HepG2 (cell line): Measurements from ENCODE around the gene CA5B. TPM values are rescaled to one million over a fixed set of nuclear protein-coding genes. Genes with fewer than 3 reads are reported as not detected.
A peak's percentile ranks its signal among the peaks of the same experiment; 100 is the strongest.

ENCODE experiments used
- ATAC-seq: fragments of 200-7000 bp; cut with Tn5 transposase; 3 replicates; pipeline ENCODE4 v1.9.1; 2020; ENCODE audit warnings: mild to moderate bottlenecking, moderate library complexity
- BruUV-seq: library from RNA; stranded (reverse); fragments of 400-500 nt; replicated peaks from 2 replicates; lab custom pipeline; 2021; lab: Mats Ljungman, UMichigan
- CTCF ChIA-PET: fragments of 300-600 bp; formaldehyde crosslinking; extraction: SDS; loops from one replicate; lab custom pipeline; 2021; ENCODE audit warnings: low total read pairs, inconsistent platforms, low intra/inter-chr PET ratio; lab: Yijun Ruan, JAX
- POLR2A ChIA-PET: fragments of 350-600 bp; sonication (Branson Sonifier 250); formaldehyde crosslinking; loops from one replicate; lab custom pipeline; 2020; ENCODE audit warnings: antibody characterized with exemption, inconsistent platforms; lab: Yijun Ruan, JAX
- DNase-seq: peaks from one replicate; pipeline ENCODE4 v3.0.0-alpha.2; 2015; ENCODE audit warnings: low spot score
- FAIRE-seq: peaks from 3 replicates; lab custom pipeline; 2011; peaks lifted over from hg19 to GRCh38; lab: Jason Lieb, UNC
- H2AFZ ChIP-seq: one replicate; pipeline ENCODE4 v1.6.1; 2011; ENCODE audit warnings: low read length, inconsistent platforms
- H3K27ac ChIP-seq: fragments of 300-600 bp; 3 replicates; pipeline ENCODE4 v1.8.0; 2011; ENCODE audit warnings: mixed run types, mild to moderate bottlenecking, mixed read lengths, low read length, inconsistent platforms; ENCODE audit not compliant: insufficient read depth; ENCODE audit errors: extremely low read length
- H3K27me3 ChIP-seq, 2 experiments: fragments of 200-600 bp in 1 of 2; 2 replicates in 1 of 2; 3 replicates in 1 of 2; pipeline versions ENCODE4 v1.6.0 to v1.8.0; 2011; ENCODE audit warnings: low read length in 2 of 2, mild to moderate bottlenecking in 2 of 2, moderate library complexity in 2 of 2, inconsistent platforms in 1 of 2; ENCODE audit not compliant: insufficient read depth in 2 of 2, control insufficient read depth in 1 of 2
- H3K36me3 ChIP-seq, 2 experiments: fragments of 200-600 bp in 1 of 2; replicated peaks in 1 of 2; 2 replicates in 1 of 2; 3 replicates in 1 of 2; pipeline versions ENCODE4 v1.5.1 to v1.8.0; 2011; ENCODE audit warnings: low read length in 2 of 2, inconsistent platforms in 1 of 2; ENCODE audit not compliant: insufficient read depth in 2 of 2, control insufficient read depth in 1 of 2
- H3K4me1 ChIP-seq: 2 replicates; pipeline ENCODE4 v1.5.1; 2012; ENCODE audit warnings: low read length, inconsistent platforms; ENCODE audit not compliant: insufficient read depth
- H3K4me2 ChIP-seq: 2 replicates; pipeline ENCODE4 v1.6.0; 2011; ENCODE audit warnings: low read depth, low read length, inconsistent platforms
- H3K4me3 ChIP-seq, 3 experiments: fragments of 200-600 bp in 1 of 3; sonication (generic), shearing (Covaris generic) in 1 of 3; replicated peaks in 1 of 3; 2 replicates each; pipeline ENCODE4 v1.5.1; 2011 to 2016; ENCODE audit warnings: low read length in 3 of 3, inconsistent platforms in 2 of 3, low read depth in 2 of 3, mild to moderate bottlenecking in 2 of 3, control low read depth in 1 of 3, mixed read lengths in 1 of 3; ENCODE audit not compliant: insufficient read depth in 1 of 3
- H3K79me2 ChIP-seq: one replicate; pipeline ENCODE4 v1.6.1; 2011; ENCODE audit warnings: low read length, inconsistent platforms; ENCODE audit not compliant: insufficient read depth
- H3K9ac ChIP-seq: 2 replicates; pipeline ENCODE4 v1.6.0; 2011; ENCODE audit warnings: mild to moderate bottlenecking, low read depth, low read length, inconsistent platforms; ENCODE audit not compliant: insufficient read depth
- H3K9me3 ChIP-seq: 2 replicates; pipeline ENCODE4 v1.5.1; 2012; ENCODE audit warnings: mild to moderate bottlenecking, low read length
- H4K20me1 ChIP-seq: 2 replicates; pipeline ENCODE4 v1.6.0; 2011; ENCODE audit warnings: inconsistent platforms, mild to moderate bottlenecking, low read length, moderate library complexity; ENCODE audit not compliant: insufficient read depth
- CAMTA2 ChIP-seq: sonication (generic); formaldehyde crosslinking; IDR thresholded peaks from 2 replicates; pipeline ENCODE4 v1.4.0; 2020; ENCODE audit warnings: mild to moderate bottlenecking, missing genetic modification reagents, borderline replicate concordance
- NFIB ChIP-seq: sonication (generic); formaldehyde crosslinking; IDR thresholded peaks from 2 replicates; pipeline ENCODE4 v1.9.0; 2021; ENCODE audit warnings: missing genetic modification reagents, mild to moderate bottlenecking, borderline replicate concordance
- PHF20 ChIP-seq: sonication (generic); formaldehyde crosslinking; IDR thresholded peaks from 2 replicates; pipeline ENCODE4 v1.5.0; 2020; ENCODE audit warnings: mild to moderate bottlenecking, missing genetic modification reagents
- RARA ChIP-seq: IDR thresholded peaks from 2 replicates; pipeline ENCODE4 v1.6.1; 2016; ENCODE audit warnings: missing genetic modification reagents, missing compliant biosample characterization
- THRA ChIP-seq: sonication (generic); formaldehyde crosslinking; IDR thresholded peaks from 2 replicates; pipeline ENCODE4 v1.4.0; 2020; ENCODE audit warnings: missing genetic modification reagents, borderline replicate concordance
- ZMAT3 ChIP-seq: sonication (generic); formaldehyde crosslinking; conservative IDR thresholded peaks from 2 replicates; pipeline ENCODE4 v1.7.0; 2021; ENCODE audit warnings: missing genetic modification reagents
- ZNF670 ChIP-seq: sonication (generic); formaldehyde crosslinking; IDR thresholded peaks from 2 replicates; pipeline ENCODE4 v1.8.0; 2022; ENCODE audit warnings: mild to moderate bottlenecking, missing genetic modification reagents, borderline replicate concordance
- ZNF883 ChIP-seq: sonication (generic); formaldehyde crosslinking; IDR thresholded peaks from 2 replicates; pipeline ENCODE4 v1.5.1; 2020; ENCODE audit warnings: mild to moderate bottlenecking, missing genetic modification reagents; ENCODE audit errors: not compliant biosample characterization
- WGBS: methylation state at CpG from one replicate; pipeline ENCODE4 v1.1.6; 2017; ENCODE audit warnings: low lambda C conversion rate; 5-methylcytosine and 5-hydroxymethylcytosine counted together
- in situ Hi-C: cut with HindIII; loops from 2 replicates; pipeline ENCODE4 v1.10.0; 2017; ENCODE audit warnings: low pct_unique_long_range_greater_than_20kb; ENCODE audit not compliant: extremely low pct_ligation_motif_present
- intact Hi-C: fragments of 100-400 bp; cut with micrococcal nuclease; formaldehyde crosslinking; loops from one replicate; pipeline ENCODE4 v1.10.0; 2022; ENCODE audit not compliant: unreplicated experiment
- polyA plus RNA-seq, 8 experiments: library from polyadenylated mRNA; depleted of rRNA in 3 of 8; stranded (reverse) in 7 of 8; unstranded in 1 of 8; fragments of >200 nt; fragmentation: Illumina TruSeq in 4 of 8; extraction: Trizol in 4 of 8; gene quantifications; 2 replicates each; pipeline versions ENCODE4 v1.2.1 to v1.2.3, GENCODE V29; 2011 to 2016; ENCODE audit warnings: low read depth in 4 of 8, missing spikeins in 1 of 8, mixed read lengths in 1 of 8; ENCODE audit not compliant: insufficient read depth in 1 of 8
- total RNA-seq, 5 experiments: library from RNA; depleted of rRNA; stranded (reverse); fragments of >200 nt; fragmentation: Illumina TruSeq; extraction: Trizol; gene quantifications; 2 replicates each; pipeline ENCODE4 v1.2.3, GENCODE V29; 2016; ENCODE audit warnings: low read depth in 1 of 5

CA5B gene
- total and polyA plus RNA-seq, 2 of the 13 experiments (the other 11 are each of a cell fraction or from before 2014, with no cell fraction given) = 1.7 to 2.2 TPM

- Histone ChIP-seq H3K9me3 (no peaks in the 10 kb centered on the region), H3K27me3 (no peaks in the 10 kb centered on the region; a peak in 1 of 5 replicates), H2AFZ (no peak overlapping the region), H4K20me1 (no peaks in the 10 kb centered on the region), H3K4me1 (no peaks in the 10 kb centered on the region), H3K36me3 (no peaks in the 10 kb centered on the region), H3K79me2 (no peaks in the 10 kb centered on the region), H3K9ac (peak overlapping the region; percentile 69), H3K4me2 (peak overlapping the region; percentile 73), H3K4me3 (peak overlapping the region; percentile 74 to 93 (median 83)), H3K27ac (peak overlapping the region; percentile 63)
- ATAC-seq = 0 out of 3 replicates have a peak, but pooled peaks have one; percentile 7
- ChIA-PET POLR2A (no interaction called here), CTCF (no interaction called here)
- intact Hi-C loops = no loop called here
- TSS peak; percentile 81 for BruUV-seq
- TF ChIP-seq RARA (CRISPR knock-in tag) (no peak), NFIB (no peak), CAMTA2 (CRISPR knock-in tag) (no peak), ZNF670 (CRISPR knock-in tag) (no peak), PHF20 (CRISPR knock-in tag) (0 out of 2 replicates have a peak, but pooled peaks have one; percentile 4), THRA (CRISPR knock-in tag) (no peak), ZNF883 (CRISPR knock-in tag) (no peak), ZMAT3 (CRISPR knock-in tag) (no peak)
- no peak for DNase-seq
- FAIRE-seq = peak; percentile 39
- in situ Hi-C loops = no loop called here
- WGBS = 4% methylated on average over 3 of the region's 15 CpGs
Observed at GRCh38 chrX:15790769-15791290, 52.8 kb downstream of the CA5B start.
